ENCODE measurements around the gene PRKAR2A. TPM values are rescaled to one million over a fixed set of nuclear protein-coding genes. Genes with fewer than 3 reads are reported as not detected.
A peak's percentile ranks its signal among the peaks of the same experiment; 100 is the strongest.
"Not testable (repeated sequence)": the region's sequence is repeated elsewhere in the genome, so short reads cannot be mapped to it uniquely, and the experiment has no call there.

Gene PRKAR2A
- total RNA-seq, 2 experiments from 2014 or later = 37.0 to 37.6 TPM

DNA sequence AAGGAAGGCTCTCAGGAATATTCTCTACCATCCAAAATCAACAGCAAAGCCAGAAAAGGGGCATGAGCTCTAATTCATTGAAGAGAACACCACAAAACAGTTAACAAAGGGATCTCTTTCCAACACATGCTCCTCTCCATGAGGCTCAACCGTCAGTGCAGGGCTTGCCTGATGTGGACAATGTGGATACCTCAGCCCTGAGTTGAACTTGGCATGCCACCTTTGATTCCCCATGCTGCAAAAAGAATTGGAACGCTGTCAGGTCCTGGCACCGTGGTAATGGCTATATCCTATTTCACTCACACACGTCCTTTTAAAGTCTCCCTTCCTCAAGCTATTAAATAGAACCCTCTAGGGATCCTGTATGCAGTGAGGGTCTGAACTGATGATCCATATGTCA, 100.0 kb downstream of the PRKAR2A start:
- POLR2A ChIA-PET = interaction anchor here (0.7 to 1.1 kb wide), 2 partner anchors 151 to 190 kb away, joined by 3 to 5 read pairs; partner anchors contain the start of gene SLC25A20
- no peaks in the 10 kb centered on the region for H3K4me1 Mint-ChIP-seq
- H3K4me3 Mint-ChIP-seq = no peak overlapping the region
- no peak overlapping the region for H3K27ac Mint-ChIP-seq
- H3K27me3 Mint-ChIP-seq = no peaks in the 10 kb centered on the region
- peaks cover 10% of the 10 kb centered on the region for H3K36me3 Mint-ChIP-seq
- ATAC-seq (ENCODE audit: low read depth) (no peak), DNase-seq (no peak)
- no peaks in the 10 kb centered on the region for H3K9me3 Mint-ChIP-seq

DNA sequence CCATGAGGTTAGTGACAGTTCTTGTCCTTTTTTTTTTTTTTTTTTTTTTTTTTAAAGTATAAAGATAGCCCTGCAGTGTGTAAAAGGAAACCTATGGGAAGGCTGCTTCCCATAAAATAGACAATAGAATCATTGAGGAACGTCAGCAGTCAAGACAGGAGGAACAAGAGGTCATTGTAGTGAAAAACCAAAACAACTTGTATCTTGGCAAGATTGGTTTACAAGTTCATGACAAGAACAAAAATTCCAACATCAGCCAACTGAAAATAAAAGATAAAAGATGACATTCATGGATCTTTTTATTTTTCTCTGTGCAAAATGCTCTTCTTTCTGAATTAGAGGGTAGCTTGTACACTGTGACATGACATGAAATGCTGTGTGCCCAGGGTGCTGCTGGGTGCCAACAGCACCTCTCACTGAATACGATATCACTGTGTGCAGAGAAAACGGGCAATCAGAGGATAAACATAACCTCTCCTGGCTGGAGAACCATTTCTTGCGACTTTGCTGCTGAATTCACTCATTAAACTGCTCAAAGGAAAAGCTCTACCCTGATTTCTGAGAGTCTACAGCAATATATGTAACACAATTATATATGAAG, 100.6 kb downstream of the PRKAR2A start:
- ATAC-seq (ENCODE audit: low read depth) (no peak), DNase-seq (no peak)
- H3K27ac Mint-ChIP-seq = no peak overlapping the region
- H3K4me3 Mint-ChIP-seq = no peak overlapping the region
- peaks cover 10% of the 10 kb centered on the region for H3K36me3 Mint-ChIP-seq
- H3K4me1 Mint-ChIP-seq = no peaks in the 10 kb centered on the region
- POLR2A ChIA-PET = no interaction called here
- no peaks in the 10 kb centered on the region for H3K27me3 Mint-ChIP-seq
- no peaks in the 10 kb centered on the region for H3K9me3 Mint-ChIP-seq

DNA sequence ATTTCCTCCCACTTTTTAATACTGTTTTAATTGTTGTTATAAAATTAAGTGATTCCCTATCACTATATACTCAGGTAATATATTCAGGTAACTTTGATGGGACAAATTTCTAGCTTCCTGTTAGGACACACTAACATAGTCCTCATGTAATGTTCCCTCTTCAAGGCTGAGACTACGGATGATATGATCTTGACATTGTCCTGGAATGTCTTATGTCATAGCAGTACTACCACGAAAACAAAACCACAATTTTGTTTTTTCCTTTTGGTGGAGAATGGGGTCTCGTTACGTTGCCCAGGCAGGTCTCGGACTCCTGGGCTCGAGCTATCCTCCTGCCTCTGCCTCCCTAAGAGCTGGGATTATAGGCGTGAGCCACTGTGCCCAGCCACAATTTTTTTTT, 103.9 kb downstream of the PRKAR2A start:
- ATAC-seq (ENCODE audit: low read depth) (no peak), DNase-seq (no peak)
- H3K4me1 Mint-ChIP-seq = peaks cover 2% of the 10 kb centered on the region
- no peaks in the 10 kb centered on the region for H3K9me3 Mint-ChIP-seq
- H3K27ac Mint-ChIP-seq = no peak overlapping the region
- POLR2A ChIA-PET = no interaction called here
- peaks cover 6% of the 10 kb centered on the region for H3K36me3 Mint-ChIP-seq
- H3K4me3 Mint-ChIP-seq = no peak overlapping the region
- H3K27me3 Mint-ChIP-seq = no peaks in the 10 kb centered on the region

DNA sequence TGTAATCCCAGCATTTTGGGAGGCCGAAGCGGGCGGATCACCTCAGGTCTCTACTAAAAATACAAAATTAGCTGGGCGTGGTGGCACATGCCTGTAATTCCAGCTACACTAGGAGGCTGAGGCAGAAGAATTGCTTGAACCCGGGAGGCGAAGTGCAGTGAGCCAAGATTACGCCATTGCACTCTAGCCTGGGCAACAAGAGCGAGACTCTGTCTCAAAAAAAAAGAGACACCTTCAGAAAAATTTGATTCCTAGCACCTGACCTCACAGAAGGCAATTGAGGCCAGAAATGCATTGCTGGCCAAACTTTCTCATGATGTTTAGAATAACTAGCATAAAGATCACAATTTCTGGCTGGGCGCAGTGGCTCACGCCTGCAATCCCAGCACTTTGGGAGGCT, 106.4 kb downstream of the PRKAR2A start:
- H3K4me3 Mint-ChIP-seq; H3K27me3 Mint-ChIP-seq; POLR2A ChIA-PET; H3K36me3 Mint-ChIP-seq; ATAC-seq (ENCODE audit: low read depth); DNase-seq; H3K4me1 Mint-ChIP-seq; H3K9me3 Mint-ChIP-seq; H3K27ac Mint-ChIP-seq: not testable (repeated sequence)

DNA sequence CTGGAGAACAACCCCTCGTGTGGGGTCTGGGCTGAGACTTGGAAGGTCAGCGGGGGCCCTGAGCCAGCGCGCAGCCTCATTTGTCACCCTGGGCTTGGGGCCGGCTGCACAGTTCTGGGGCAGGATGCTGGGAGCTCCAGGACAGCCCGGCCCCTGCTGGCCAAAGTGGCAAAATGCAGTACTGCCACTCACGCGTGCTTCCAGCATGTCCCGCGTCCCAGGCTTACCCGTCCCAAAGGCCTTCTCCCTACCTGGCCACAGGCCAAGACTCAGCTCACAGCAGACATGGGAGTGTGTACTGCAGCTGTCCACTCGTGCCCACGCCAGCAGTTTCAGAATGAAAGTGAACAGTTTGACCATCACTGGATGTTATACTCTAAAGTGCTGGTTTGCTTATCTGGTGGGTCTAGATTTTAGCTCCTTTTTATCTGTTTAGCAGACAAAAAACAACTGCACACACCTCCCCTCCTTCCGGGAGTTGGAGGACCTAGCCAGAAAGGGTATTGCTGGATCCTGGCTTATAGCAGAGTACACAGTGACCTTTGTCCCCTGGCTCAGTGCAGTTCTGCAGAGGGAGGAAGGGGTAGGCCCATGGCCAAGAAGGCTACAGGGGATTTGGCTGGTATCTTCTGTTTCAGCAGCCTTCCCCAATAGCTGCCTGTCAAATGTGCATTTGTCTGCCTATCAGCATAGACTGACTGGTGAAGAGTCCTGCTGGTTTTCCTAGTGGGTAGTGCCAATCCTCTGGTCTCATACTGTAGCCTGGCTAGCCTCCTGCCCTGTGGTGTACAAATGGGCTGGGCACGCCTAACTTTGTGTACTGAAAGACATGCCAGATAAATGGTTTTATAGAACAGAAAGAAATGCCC, 107.5 kb downstream of the PRKAR2A start:
- DNase-seq (peak; percentile 67), ATAC-seq (ENCODE audit: low read depth) (peak; percentile 90)
- H3K4me1 Mint-ChIP-seq = peaks cover 8% of the 10 kb centered on the region
- no peak overlapping the region for H3K4me3 Mint-ChIP-seq
- no peak overlapping the region for H3K27ac Mint-ChIP-seq
- POLR2A ChIA-PET = interaction anchor here (0.6 to 1.6 kb wide), 2 partner anchors 10 to 24 kb away, joined by 3 read pairs; no protein-coding TSS in a partner anchor
- no peaks in the 10 kb centered on the region for H3K36me3 Mint-ChIP-seq
- no peaks in the 10 kb centered on the region for H3K9me3 Mint-ChIP-seq
- H3K27me3 Mint-ChIP-seq = no peaks in the 10 kb centered on the region

DNA sequence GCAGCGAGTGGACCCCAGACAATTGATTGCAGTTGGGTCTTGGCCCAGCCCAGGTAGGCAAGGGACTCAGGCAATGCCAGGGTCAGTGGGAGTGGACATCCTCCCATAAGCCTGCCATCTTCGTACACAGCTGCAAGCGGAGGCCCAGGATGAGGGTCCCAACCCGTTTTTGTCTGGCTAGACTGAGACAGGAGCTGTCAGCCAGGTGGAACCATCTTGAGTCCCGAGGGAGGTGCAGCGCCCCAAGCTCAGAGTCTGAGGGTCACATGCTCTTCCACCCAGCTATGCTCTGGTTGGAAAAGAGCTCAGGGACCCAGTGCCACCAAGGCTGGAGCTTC, 108.1 kb downstream of the PRKAR2A start:
- POLR2A ChIA-PET = interaction anchor here (1.6 kb wide), 1 partner anchor 24 kb away, joined by 3 read pairs; no protein-coding TSS in a partner anchor
- no peak for ATAC-seq (ENCODE audit: low read depth)
- Mint-ChIP-seq H3K27me3 (no peaks in the 10 kb centered on the region), H3K9me3 (no peaks in the 10 kb centered on the region), H3K4me3 (no peak overlapping the region), H3K27ac (no peak overlapping the region), H3K36me3 (no peaks in the 10 kb centered on the region), H3K4me1 (peaks cover 8% of the 10 kb centered on the region)
- DNase-seq = no peak

DNA sequence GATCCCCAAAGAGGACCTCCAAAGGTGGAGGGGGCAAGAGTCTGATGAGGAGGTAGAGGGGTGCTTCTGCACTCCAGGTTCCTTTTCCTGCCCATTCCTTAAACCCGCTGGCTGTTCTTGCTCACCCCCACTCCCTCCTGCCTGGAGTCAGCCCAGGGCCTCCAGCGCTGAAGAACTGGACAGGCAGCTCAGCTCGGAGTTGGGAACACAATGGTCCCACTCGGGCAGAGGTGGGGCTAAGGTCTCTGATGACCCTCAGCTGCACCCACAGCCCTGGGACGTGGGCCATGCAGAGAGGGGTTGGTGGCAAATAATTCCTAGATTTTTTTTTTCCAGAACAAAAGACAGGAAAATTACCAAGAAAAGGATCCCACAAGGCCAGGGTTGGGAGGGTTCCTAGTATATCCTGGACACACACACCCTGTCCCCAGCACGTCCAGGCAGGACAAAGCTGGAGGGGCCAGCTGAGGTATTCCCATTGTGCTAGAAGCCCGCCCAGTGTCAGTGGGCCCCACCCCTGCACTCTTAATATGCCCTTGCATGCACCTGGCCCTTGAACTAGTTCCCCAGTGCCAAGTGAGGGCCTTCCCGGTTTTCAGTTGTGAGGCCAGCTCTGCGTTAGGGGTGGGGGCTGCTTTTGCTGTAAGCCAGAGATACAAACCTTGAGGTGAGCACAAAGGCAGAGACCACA, 108.6 kb downstream of the PRKAR2A start:
- POLR2A ChIA-PET = interaction anchor here (1.6 kb wide), 1 partner anchor 23 kb away, joined by 3 read pairs; no protein-coding TSS in a partner anchor
- DNase-seq = no peak
- Mint-ChIP-seq H3K4me3 (no peak overlapping the region), H3K27me3 (no peaks in the 10 kb centered on the region), H3K36me3 (no peaks in the 10 kb centered on the region), H3K9me3 (no peaks in the 10 kb centered on the region), H3K4me1 (peaks cover 8% of the 10 kb centered on the region), H3K27ac (no peak overlapping the region)
- no peak for ATAC-seq (ENCODE audit: low read depth)

DNA sequence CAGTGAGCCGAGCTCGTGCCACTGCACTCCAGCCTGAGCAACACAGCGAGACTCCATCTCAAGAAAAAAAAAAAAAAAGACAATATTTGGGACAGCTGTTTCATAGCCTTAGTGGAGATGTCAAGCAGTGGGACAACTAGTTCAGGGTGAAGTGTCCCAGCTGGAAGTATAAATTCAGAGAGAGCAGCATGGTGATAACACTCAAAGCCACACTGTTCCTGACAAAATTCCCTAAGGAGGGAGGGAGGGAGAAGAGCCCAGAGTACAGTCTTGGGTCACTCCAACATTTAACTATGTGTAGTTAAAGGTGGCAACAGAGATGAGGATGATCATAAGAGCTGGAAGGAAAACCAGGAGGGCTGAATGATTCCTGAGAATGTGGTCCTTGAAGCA, 109.5 kb downstream of the PRKAR2A start:
- Mint-ChIP-seq H3K27me3 (no peaks in the 10 kb centered on the region), H3K36me3 (no peaks in the 10 kb centered on the region), H3K27ac (no peak overlapping the region), H3K4me3 (no peak overlapping the region), H3K4me1 (peaks cover 8% of the 10 kb centered on the region), H3K9me3 (no peaks in the 10 kb centered on the region)
- ATAC-seq (ENCODE audit: low read depth) (no peak), DNase-seq (no peak)
- POLR2A ChIA-PET = no interaction called here

DNA sequence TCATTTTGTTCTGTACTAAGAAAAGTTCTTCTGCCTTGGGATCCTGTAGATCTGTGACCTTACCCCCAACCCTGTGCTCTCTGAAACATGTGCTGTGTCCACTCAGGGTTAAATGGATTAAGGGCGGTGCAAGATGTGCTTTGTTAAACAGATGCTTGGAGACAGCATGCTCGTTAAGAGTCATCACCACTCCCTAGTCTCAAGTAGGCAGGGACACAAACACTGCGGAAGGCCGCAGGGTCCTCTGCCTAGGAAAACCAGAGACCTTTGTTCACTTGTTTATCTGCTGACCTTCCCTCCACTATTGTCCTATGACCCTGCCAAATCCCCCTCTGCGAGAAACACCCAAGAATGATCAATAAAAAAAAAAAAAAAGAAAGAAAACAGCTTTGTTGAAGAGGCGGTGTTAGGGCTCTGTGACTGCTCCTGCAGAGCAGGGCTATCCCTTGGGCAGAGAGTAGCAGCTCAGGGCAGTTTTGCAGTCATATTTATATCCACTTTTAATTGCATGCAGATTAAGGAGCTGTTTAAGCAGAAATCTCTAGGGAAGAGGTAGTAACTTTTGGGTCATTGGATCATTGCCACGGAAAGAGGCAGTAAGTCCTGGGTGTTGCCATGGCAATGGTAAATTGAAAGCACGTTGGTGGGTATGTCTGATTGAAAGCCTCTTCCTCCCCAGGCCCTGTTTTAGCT, 112.5 kb downstream of the PRKAR2A start:
- H3K4me3 Mint-ChIP-seq; DNase-seq; H3K9me3 Mint-ChIP-seq; POLR2A ChIA-PET; ATAC-seq (ENCODE audit: low read depth); H3K36me3 Mint-ChIP-seq; H3K27me3 Mint-ChIP-seq; H3K27ac Mint-ChIP-seq; H3K4me1 Mint-ChIP-seq: not testable (repeated sequence)

DNA sequence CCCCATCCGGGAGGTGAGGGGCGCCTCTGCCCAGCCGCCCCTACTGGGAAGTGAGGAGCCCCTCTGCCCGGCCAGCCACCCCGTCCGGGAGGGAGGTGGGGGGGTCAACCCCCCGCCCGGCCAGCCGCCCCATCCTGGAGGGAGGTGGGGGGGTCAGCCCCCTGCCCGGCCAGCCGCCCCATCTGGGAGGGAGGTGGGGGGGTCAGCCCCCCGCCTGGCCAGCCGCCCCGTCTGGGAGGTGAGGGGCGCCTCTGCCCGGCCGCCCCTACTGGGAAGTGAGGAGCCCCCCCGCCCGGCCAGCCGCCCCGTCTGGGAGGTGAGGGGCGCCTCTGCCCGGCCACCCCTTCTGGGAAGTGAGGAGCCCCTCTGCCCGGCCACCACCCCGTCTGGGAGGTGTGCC, 113.1 kb downstream of the PRKAR2A start:
- H3K9me3 Mint-ChIP-seq; POLR2A ChIA-PET; DNase-seq; H3K27ac Mint-ChIP-seq; H3K36me3 Mint-ChIP-seq; H3K4me3 Mint-ChIP-seq; H3K4me1 Mint-ChIP-seq; H3K27me3 Mint-ChIP-seq; ATAC-seq (ENCODE audit: low read depth): not testable (repeated sequence)

DNA sequence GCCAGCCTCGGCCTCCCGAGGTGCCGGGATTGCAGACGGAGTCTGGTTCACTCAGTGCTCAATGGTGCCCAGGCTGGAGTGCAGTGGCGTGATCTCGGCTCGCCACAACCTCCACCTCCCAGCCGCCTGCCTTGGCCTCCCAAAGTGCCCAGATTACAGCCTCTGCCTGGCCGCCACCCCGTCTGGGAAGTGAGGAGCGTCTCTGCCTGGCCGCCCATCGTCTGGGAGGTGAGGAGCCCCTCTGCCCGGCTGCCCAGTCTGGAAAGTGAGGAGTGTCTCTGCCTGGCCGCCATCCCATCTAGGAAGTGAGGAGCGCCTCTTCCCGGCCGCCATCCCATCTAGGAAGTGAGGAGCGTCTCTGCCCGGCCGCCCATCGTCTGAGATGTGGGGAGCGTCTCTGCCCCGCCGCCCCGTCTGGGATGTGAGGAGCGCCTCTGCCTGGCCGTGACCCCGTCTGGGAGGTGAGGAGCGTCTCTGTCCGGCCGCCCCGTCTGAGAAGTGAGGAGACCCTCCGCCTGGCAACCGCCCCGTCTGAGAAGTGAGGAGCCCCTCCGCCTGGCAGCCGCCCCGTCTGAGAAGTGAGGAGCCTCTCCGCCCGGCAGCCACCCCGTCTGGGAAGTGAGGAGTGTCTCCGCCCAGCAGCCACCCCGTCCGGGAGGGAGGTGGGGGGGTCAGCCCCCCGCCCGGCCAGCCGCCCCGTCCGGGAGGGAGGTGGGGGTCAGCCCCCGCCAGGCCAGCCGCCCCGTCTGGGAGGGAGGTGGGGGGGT, 113.7 kb downstream of the PRKAR2A start:
- H3K9me3 Mint-ChIP-seq; H3K4me1 Mint-ChIP-seq; POLR2A ChIA-PET; H3K4me3 Mint-ChIP-seq; H3K27ac Mint-ChIP-seq; ATAC-seq (ENCODE audit: low read depth); DNase-seq; H3K27me3 Mint-ChIP-seq; H3K36me3 Mint-ChIP-seq: not testable (repeated sequence)

DNA sequence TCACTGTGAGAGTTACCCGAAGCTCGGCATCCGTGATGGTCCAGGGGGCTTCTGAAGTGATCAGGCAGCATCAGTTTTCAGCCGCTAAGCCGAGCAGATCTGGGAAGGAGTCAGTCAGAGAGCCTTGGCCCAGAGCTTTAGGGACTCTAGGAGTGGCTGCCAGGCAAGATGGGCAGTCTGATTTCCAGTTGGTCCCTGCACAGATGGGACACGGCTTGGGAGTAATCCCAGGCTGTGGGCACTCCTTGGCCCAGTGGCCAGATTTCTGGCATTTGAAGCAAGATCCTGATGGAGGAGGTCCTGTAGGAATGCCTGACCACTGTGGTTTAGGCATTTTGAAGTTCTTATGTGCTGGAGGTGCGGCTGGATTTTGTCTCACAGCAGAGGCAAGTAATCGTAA, 120.2 kb downstream of the PRKAR2A start:
- H3K27ac Mint-ChIP-seq = no peak overlapping the region
- POLR2A ChIA-PET = interaction anchor here (0.6 kb wide), 1 partner anchor 280 kb away, joined by 6 read pairs; the partner anchor contains the start of gene WDR6
- no peak overlapping the region for H3K4me3 Mint-ChIP-seq
- no peaks in the 10 kb centered on the region for H3K36me3 Mint-ChIP-seq
- H3K9me3 Mint-ChIP-seq = peaks cover 2% of the 10 kb centered on the region
- ATAC-seq (ENCODE audit: low read depth) (no peak), DNase-seq (no peak)
- H3K4me1 Mint-ChIP-seq = no peaks in the 10 kb centered on the region
- peaks cover 3% of the 10 kb centered on the region for H3K27me3 Mint-ChIP-seq

Measured in activated naive CD8-positive, alpha-beta T cell treated with anti-CD3 and anti-CD28 coated beads, Interleukin-2, amount 10 ng/mL, durations not matched to agents 7 days and 5 days (primary cell).